ENCODE data around the gene SEC62.

DNA sequence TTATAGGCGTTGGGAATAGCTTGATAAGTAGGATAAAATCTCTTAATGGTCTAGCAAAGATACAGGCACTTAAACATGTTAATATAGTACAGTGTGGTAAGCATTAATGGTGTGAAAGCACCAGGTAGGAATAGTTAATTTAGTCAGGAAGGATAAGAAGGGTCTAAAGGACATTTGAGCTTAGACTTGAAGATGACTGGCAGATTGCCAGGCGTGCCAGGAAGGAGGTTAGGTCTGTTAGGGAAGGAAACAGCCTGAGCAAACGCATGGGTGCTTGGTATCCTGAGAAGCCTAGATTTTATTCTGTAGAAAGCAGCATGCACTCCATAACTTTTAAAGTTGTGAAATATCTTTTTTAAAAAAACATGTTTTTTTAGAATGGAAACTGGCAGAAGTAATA is 17.7 kb downstream of the SEC62 start:
- TF ChIP-seq, protein P1, sequence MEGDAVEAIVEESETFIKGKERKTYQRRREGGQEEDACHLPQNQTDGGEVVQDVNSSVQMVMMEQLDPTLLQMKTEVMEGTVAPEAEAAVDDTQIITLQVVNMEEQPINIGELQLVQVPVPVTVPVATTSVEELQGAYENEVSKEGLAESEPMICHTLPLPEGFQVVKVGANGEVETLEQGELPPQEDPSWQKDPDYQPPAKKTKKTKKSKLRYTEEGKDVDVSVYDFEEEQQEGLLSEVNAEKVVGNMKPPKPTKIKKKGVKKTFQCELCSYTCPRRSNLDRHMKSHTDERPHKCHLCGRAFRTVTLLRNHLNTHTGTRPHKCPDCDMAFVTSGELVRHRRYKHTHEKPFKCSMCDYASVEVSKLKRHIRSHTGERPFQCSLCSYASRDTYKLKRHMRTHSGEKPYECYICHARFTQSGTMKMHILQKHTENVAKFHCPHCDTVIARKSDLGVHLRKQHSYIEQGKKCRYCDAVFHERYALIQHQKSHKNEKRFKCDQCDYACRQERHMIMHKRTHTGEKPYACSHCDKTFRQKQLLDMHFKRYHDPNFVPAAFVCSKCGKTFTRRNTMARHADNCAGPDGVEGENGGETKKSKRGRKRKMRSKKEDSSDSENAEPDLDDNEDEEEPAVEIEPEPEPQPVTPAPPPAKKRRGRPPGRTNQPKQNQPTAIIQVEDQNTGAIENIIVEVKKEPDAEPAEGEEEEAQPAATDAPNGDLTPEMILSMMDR (IDR thresholded peaks at IDR 0.05), result no peak
- TF ChIP-seq POLR2A (IDR thresholded peaks at IDR 0.05), result no peak
